Caco-2 (cell line): ENCODE results near the gene FLT1. TPM values are rescaled to one million over a fixed set of nuclear protein-coding genes. Genes with fewer than 3 reads are reported as not detected.

Source experiments
- BruUV-seq: library from RNA; stranded (reverse); fragments of 400-500 nt; replicated peaks from 2 replicates; lab custom pipeline; 2021; lab: Mats Ljungman, UMichigan
- CTCF ChIA-PET: fragments of 300-600 bp; sonication (Branson Sonifier 250); formaldehyde crosslinking; loops from one replicate; lab custom pipeline; 2022; ENCODE audit warnings: antibody characterized with exemption; lab: Charles Lee
- POLR2A ChIA-PET: fragments of 300-600 bp; sonication (Branson Sonifier 250); formaldehyde crosslinking; loops from one replicate; lab custom pipeline; 2022; ENCODE audit warnings: antibody characterized with exemption; lab: Charles Lee
- DNase-seq, 2 experiments: peaks; one replicate each; pipeline versions ENCODE4 v3.0.0 to v3.0.0-alpha.2; 2020 to 2022
- H3K27me3 ChIP-seq: replicated peaks from 2 replicates; pipeline ENCODE4 v1.6.0; 2011; ENCODE audit warnings: low read length; ENCODE audit not compliant: control insufficient read depth, insufficient read depth
- H3K36me3 ChIP-seq: 2 replicates; pipeline ENCODE4 v1.5.1; 2011; ENCODE audit warnings: low read length; ENCODE audit not compliant: control insufficient read depth, insufficient read depth
- H3K4me1 ChIP-seq: fragments of 250-450 bp; sonication (Bioruptor Pico); 2 replicates; pipeline ENCODE4 v1.5.1; 2020; ENCODE audit warnings: mild to moderate bottlenecking
- H3K4me3 ChIP-seq: 2 replicates; pipeline ENCODE4 v1.5.1; 2011; ENCODE audit warnings: low read depth, mild to moderate bottlenecking, control low read depth, low read length
- H3K9me3 ChIP-seq: fragments of 250-450 bp; sonication (Bioruptor Pico); 2 replicates; pipeline ENCODE4 v1.5.1; 2020; ENCODE audit warnings: mild to moderate bottlenecking, moderate library complexity
- H3K27ac Mint-ChIP-seq: one replicate; pipeline ENCODE4 v1.8.0; 2022; ENCODE audit warnings: mixed read lengths; ENCODE audit not compliant: unreplicated experiment
- H3K27me3 Mint-ChIP-seq: one replicate; pipeline ENCODE4 v1.8.0; 2022; ENCODE audit warnings: mixed read lengths; ENCODE audit not compliant: insufficient read depth, unreplicated experiment
- H3K36me3 Mint-ChIP-seq: one replicate; pipeline ENCODE4 v1.8.0; 2022; ENCODE audit warnings: mild to moderate bottlenecking, mixed read lengths; ENCODE audit not compliant: insufficient read depth, unreplicated experiment
- H3K4me1 Mint-ChIP-seq: one replicate; pipeline ENCODE4 v1.8.0; 2022; ENCODE audit warnings: low read depth, mixed read lengths; ENCODE audit not compliant: unreplicated experiment
- H3K4me3 Mint-ChIP-seq: one replicate; pipeline ENCODE4 v1.8.0; 2022; ENCODE audit warnings: mild to moderate bottlenecking, moderate library complexity, mixed read lengths; ENCODE audit not compliant: unreplicated experiment
- H3K9me3 Mint-ChIP-seq: one replicate; pipeline ENCODE4 v1.8.0; 2022; ENCODE audit warnings: mixed read lengths; ENCODE audit not compliant: unreplicated experiment
- CTCF ChIP-seq, 2 experiments: fragments of 200-600 bp in 1 of 2; IDR thresholded peaks; 1 replicate in 1 of 2; 2 replicates in 1 of 2; pipeline versions ENCODE4 v1.5.1 to v1.8.0; 2011 to 2022; ENCODE audit warnings: antibody characterized with exemption in 1 of 2, control low read depth in 1 of 2, inconsistent platforms in 1 of 2, low read depth in 1 of 2, low read length in 1 of 2, mild to moderate bottlenecking in 1 of 2, moderate library complexity in 1 of 2; ENCODE audit not compliant: insufficient read depth in 1 of 2, severe bottlenecking in 1 of 2, unreplicated experiment in 1 of 2
- intact Hi-C: fragments of 100-400 bp; cut with micrococcal nuclease; formaldehyde crosslinking; loops from one replicate; pipeline ENCODE4 v1.10.0; 2022; ENCODE audit not compliant: unreplicated experiment
- total RNA-seq: library from RNA; stranded (reverse); gene quantifications from 2 replicates; pipeline ENCODE4 v1.2.3, GENCODE V29; 2022

FLT1 gene
- total RNA-seq, 1 experiment from 2014 or later: 0.66 TPM

- H3K36me3 Mint-ChIP-seq: no peaks in the 10 kb centered on the region
- H3K4me3 Mint-ChIP-seq: no peak overlapping the region
- no peaks in the 10 kb centered on the region for H3K4me1 ChIP-seq
- no peak for TF ChIP-seq CTCF (IDR thresholded peaks at IDR 0.05; ENCODE audit: insufficient read depth in 1 of 2, low read depth in 1 of 2, low read length in 1 of 2, severe bottlenecking in 1 of 2, unreplicated experiment in 1 of 2)
- no peaks in the 10 kb centered on the region for H3K27me3 ChIP-seq
- no peaks in the 10 kb centered on the region for H3K9me3 Mint-ChIP-seq
- H3K27me3 Mint-ChIP-seq: no peaks in the 10 kb centered on the region
- DNase-seq: no peak
- no peak overlapping the region for H3K4me3 ChIP-seq
- no peaks in the 10 kb centered on the region for H3K9me3 ChIP-seq
- H3K4me1 Mint-ChIP-seq: peaks cover 7% of the 10 kb centered on the region
- CTCF ChIA-PET: no interaction called here
- H3K36me3 ChIP-seq: no peaks in the 10 kb centered on the region
- no peak overlapping the region for H3K27ac Mint-ChIP-seq
- POLR2A ChIA-PET: no interaction called here
- BruUV-seq: no TSS peak
- intact Hi-C loops: no loop called here
Measured at GRCh38 chr13:28423010-28423409, 71.9 kb downstream of the FLT1 start.

- no peaks in the 10 kb centered on the region for H3K27me3 Mint-ChIP-seq
- Histone ChIP-seq H3K27me3 (no peaks in the 10 kb centered on the region), H3K9me3 (no peaks in the 10 kb centered on the region), H3K36me3 (no peaks in the 10 kb centered on the region), H3K4me1 (no peaks in the 10 kb centered on the region), H3K4me3 (no peak overlapping the region)
- H3K9me3 Mint-ChIP-seq: no peaks in the 10 kb centered on the region
- no peak overlapping the region for H3K4me3 Mint-ChIP-seq
- CTCF ChIA-PET: no interaction called here
- H3K4me1 Mint-ChIP-seq: peaks cover 7% of the 10 kb centered on the region
- no peak for DNase-seq
- H3K27ac Mint-ChIP-seq: no peak overlapping the region
- POLR2A ChIA-PET: no interaction called here
- intact Hi-C loops: no loop called here
- no TSS peak for BruUV-seq
- H3K36me3 Mint-ChIP-seq: no peaks in the 10 kb centered on the region
- TF ChIP-seq CTCF (IDR thresholded peaks at IDR 0.05; ENCODE audit: insufficient read depth in 1 of 2, low read depth in 1 of 2, low read length in 1 of 2, severe bottlenecking in 1 of 2, unreplicated experiment in 1 of 2): no peak
Measured at GRCh38 chr13:28421676-28422410, 73.1 kb downstream of the FLT1 start.

GRCh38 chr13:28420704-28421103, 74.2 kb downstream of the FLT1 start:
- H3K4me1 Mint-ChIP-seq: no peaks in the 10 kb centered on the region
- DNase-seq: no peak
- ChIA-PET CTCF (no interaction called here), POLR2A (no interaction called here)
- Histone ChIP-seq H3K36me3 (no peaks in the 10 kb centered on the region), H3K4me3 (no peak overlapping the region), H3K27me3 (no peaks in the 10 kb centered on the region), H3K4me1 (no peaks in the 10 kb centered on the region), H3K9me3 (no peaks in the 10 kb centered on the region)
- no peaks in the 10 kb centered on the region for H3K9me3 Mint-ChIP-seq
- no peak overlapping the region for H3K4me3 Mint-ChIP-seq
- BruUV-seq: no TSS peak
- no peak overlapping the region for H3K27ac Mint-ChIP-seq
- H3K36me3 Mint-ChIP-seq: no peaks in the 10 kb centered on the region
- no peak for TF ChIP-seq CTCF (IDR thresholded peaks at IDR 0.05; ENCODE audit: insufficient read depth in 1 of 2, low read depth in 1 of 2, low read length in 1 of 2, severe bottlenecking in 1 of 2, unreplicated experiment in 1 of 2)
- H3K27me3 Mint-ChIP-seq: no peaks in the 10 kb centered on the region
- intact Hi-C loops: no loop called here
